K562 (cell line): ENCODE measurements around the gene ZNF467. TPM values are rescaled to one million over a fixed set of nuclear protein-coding genes. Genes with fewer than 3 reads are reported as not detected.
A peak's percentile ranks its signal among the peaks of the same experiment; 100 is the strongest.

Experiments
- ELF2 ChIP-seq: fragments of 250-450 bp; sonication (Bioruptor Pico); IDR thresholded peaks from 2 replicates; pipeline ENCODE4 v1.5.0; 2021; ENCODE audit warnings: mild to moderate bottlenecking
- GMEB1 ChIP-seq: fragments of 250-450 bp; sonication (Bioruptor Pico); IDR thresholded peaks from 2 replicates; pipeline ENCODE4 v1.4.0; 2020; ENCODE audit warnings: mild to moderate bottlenecking
- MTF1 ChIP-seq: fragments of 250-450 bp; sonication (Bioruptor Pico); IDR thresholded peaks from 2 replicates; pipeline ENCODE4 v1.9.0; 2021; ENCODE audit warnings: moderate library complexity, mild to moderate bottlenecking, inconsistent platforms, borderline replicate concordance
- NEUROD1 ChIP-seq: fragments of 150-350 bp; IDR thresholded peaks from 2 replicates; pipeline ENCODE4 v1.6.1; 2014; ENCODE audit warnings: borderline replicate concordance, low read length, low read depth; ENCODE audit not compliant: partially characterized antibody
- NFIX ChIP-seq: fragments of 250-450 bp; sonication (Bioruptor Pico); IDR thresholded peaks from 2 replicates; pipeline ENCODE4 v1.4.0; 2020; ENCODE audit warnings: low read depth, mild to moderate bottlenecking, moderate library complexity
- RAD51 ChIP-seq: fragments of 450-650 bp; IDR thresholded peaks from 2 replicates; pipeline ENCODE4 v1.7.1; 2016; ENCODE audit warnings: low read depth, mild to moderate bottlenecking, borderline replicate concordance
- RNF2 ChIP-seq: sonication (generic); IDR thresholded peaks from 2 replicates; pipeline ENCODE4 v1.6.1; 2016
- TAF15 ChIP-seq: fragments of 200-400 bp; formaldehyde crosslinking; IDR thresholded peaks from 2 replicates; pipeline ENCODE4 v1.6.1; 2017; ENCODE audit warnings: mild to moderate bottlenecking, low read depth, low read length, moderate library complexity
- ZBTB12 ChIP-seq: fragments of 250-450 bp; sonication (Bioruptor Pico); IDR thresholded peaks from 2 replicates; pipeline ENCODE4 v1.4.0; 2020
- ZC3H8 ChIP-seq: fragments of 450-650 bp; IDR thresholded peaks from 2 replicates; pipeline ENCODE4 v1.6.1; 2017
- ZNF121 ChIP-seq: sonication (generic); formaldehyde crosslinking; conservative IDR thresholded peaks from 2 replicates; pipeline ENCODE4 v1.8.0; 2022; ENCODE audit warnings: missing genetic modification reagents
- ZNF431 ChIP-seq: sonication (generic); formaldehyde crosslinking; IDR thresholded peaks from 2 replicates; pipeline ENCODE4 v1.8.0; 2022; ENCODE audit warnings: mild to moderate bottlenecking, missing genetic modification reagents
- polyA plus RNA-seq, 8 experiments: library from polyadenylated mRNA; depleted of rRNA in 4 of 8; stranded (reverse) in 5 of 8; unstranded in 3 of 8; fragments of >200 nt; fragmentation: Nextera tagmentation in 2 of 8; fragmentation: Illumina TruSeq in 1 of 8; extraction: Ambion mirVana in 2 of 8; extraction: Trizol in 1 of 8; gene quantifications; 2 replicates each; pipeline versions ENCODE4 v1.2.1 to v1.2.3, GENCODE V29; 2011 to 2014; ENCODE audit warnings: inconsistent platforms in 1 of 8, missing spikeins in 1 of 8
- total RNA-seq, 7 experiments: library from RNA; depleted of rRNA in 6 of 7; stranded (reverse); fragments of >200 nt in 6 of 7; fragmentation: Illumina TruSeq in 2 of 7; extraction: Trizol in 2 of 7; gene quantifications; 2 replicates each; pipeline versions ENCODE4 v1.2.1 to v1.2.3, GENCODE V29; 2011 to 2021; ENCODE audit warnings: low replicate concordance in 1 of 7
- TF ChIP-seq, protein P1 (sequence below), 2 experiments: fragments of 450-650 bp in 1 of 2; sonication (generic) in 1 of 2; formaldehyde crosslinking in 1 of 2; IDR thresholded peaks; 2 replicates each; pipeline versions ENCODE4 v1.7.1 to v1.9.0; 2016 to 2022; ENCODE audit warnings: inconsistent platforms in 1 of 2, mild to moderate bottlenecking in 1 of 2, missing genetic modification reagents in 1 of 2
- TF ChIP-seq, protein P2 (sequence below): sonication (generic); formaldehyde crosslinking; IDR thresholded peaks from 2 replicates; pipeline ENCODE4 v1.8.1; 2023; ENCODE audit warnings: mild to moderate bottlenecking, missing genetic modification reagents, moderate library complexity

The ZNF467 gene
- total and polyA plus RNA-seq, 9 of the 15 experiments (the other 6 are each of a cell fraction or from before 2014, with no cell fraction given) = 0.32 to 14.2 (median 1.7) TPM

DNA sequence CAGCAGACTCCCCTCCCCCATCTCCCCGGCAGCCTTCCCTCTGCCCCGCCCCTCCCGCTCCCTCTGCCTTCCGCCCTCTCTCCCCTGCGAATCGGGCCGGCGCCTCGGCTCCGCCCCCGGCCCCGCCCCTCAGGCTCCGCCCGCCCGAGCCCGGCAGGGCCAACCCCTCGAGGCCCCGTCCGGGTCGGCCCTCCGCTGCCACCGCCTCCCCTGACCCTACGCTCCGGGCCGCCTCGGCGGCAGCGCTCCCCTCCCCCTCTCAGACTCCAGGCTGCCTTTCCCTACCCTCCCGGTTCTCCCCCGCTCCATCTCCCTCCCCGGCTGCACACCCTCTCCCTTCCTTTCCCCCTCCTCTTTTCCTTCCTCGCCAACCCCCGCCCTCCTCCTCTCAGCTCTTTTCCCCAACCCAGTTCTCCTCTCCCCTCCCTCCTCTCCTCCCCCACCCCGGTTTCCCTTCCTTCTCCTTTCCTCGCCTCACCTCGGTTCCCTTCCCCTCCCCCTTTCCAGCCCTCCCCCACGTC, 1.6 kb downstream of the ZNF467 start (continued):
- TF ChIP-seq, protein P1, sequence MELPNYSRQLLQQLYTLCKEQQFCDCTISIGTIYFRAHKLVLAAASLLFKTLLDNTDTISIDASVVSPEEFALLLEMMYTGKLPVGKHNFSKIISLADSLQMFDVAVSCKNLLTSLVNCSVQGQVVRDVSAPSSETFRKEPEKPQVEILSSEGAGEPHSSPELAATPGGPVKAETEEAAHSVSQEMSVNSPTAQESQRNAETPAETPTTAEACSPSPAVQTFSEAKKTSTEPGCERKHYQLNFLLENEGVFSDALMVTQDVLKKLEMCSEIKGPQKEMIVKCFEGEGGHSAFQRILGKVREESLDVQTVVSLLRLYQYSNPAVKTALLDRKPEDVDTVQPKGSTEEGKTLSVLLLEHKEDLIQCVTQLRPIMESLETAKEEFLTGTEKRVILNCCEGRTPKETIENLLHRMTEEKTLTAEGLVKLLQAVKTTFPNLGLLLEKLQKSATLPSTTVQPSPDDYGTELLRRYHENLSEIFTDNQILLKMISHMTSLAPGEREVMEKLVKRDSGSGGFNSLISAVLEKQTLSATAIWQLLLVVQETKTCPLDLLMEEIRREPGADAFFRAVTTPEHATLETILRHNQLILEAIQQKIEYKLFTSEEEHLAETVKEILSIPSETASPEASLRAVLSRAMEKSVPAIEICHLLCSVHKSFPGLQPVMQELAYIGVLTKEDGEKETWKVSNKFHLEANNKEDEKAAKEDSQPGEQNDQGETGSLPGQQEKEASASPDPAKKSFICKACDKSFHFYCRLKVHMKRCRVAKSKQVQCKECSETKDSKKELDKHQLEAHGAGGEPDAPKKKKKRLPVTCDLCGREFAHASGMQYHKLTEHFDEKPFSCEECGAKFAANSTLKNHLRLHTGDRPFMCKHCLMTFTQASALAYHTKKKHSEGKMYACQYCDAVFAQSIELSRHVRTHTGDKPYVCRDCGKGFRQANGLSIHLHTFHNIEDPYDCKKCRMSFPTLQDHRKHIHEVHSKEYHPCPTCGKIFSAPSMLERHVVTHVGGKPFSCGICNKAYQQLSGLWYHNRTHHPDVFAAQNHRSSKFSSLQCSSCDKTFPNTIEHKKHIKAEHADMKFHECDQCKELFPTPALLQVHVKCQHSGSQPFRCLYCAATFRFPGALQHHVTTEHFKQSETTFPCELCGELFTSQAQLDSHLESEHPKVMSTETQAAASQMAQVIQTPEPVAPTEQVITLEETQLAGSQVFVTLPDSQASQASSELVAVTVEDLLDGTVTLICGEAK (IDR thresholded peaks at IDR 0.05) = no peak
- TF ChIP-seq, protein P1 (CRISPR knock-in tag; IDR thresholded peaks at IDR 0.05) = no peak
- TF ChIP-seq MTF1 (CRISPR knock-in tag) (no peak), NFIX (CRISPR knock-in tag) (no peak), RAD51 (no peak), ELF2 (CRISPR knock-in tag) (no peak), ZC3H8 (0 out of 2 replicates have a peak, but pooled peaks have one; percentile 63), RNF2 (peak; percentile 88), TAF15 (no peak), ZNF431 (CRISPR knock-in tag) (no peak), NEUROD1 (peak; percentile 55), ZBTB12 (CRISPR knock-in tag) (no peak), ZNF121 (CRISPR knock-in tag) (no peak), GMEB1 (CRISPR knock-in tag) (no peak; the same call in 1 of the 2 replicates)
- TF ChIP-seq, protein P2, sequence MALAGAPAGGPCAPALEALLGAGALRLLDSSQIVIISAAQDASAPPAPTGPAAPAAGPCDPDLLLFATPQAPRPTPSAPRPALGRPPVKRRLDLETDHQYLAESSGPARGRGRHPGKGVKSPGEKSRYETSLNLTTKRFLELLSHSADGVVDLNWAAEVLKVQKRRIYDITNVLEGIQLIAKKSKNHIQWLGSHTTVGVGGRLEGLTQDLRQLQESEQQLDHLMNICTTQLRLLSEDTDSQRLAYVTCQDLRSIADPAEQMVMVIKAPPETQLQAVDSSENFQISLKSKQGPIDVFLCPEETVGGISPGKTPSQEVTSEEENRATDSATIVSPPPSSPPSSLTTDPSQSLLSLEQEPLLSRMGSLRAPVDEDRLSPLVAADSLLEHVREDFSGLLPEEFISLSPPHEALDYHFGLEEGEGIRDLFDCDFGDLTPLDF (CRISPR knock-in tag) = no peak
